ENCODE data around the gene NOC2L. TPM values are rescaled to one million over a fixed set of nuclear protein-coding genes. Genes with fewer than 3 reads are reported as not detected.

The NOC2L gene
- total RNA-seq, 4 donors from 2014 or later: 45.6 to 61.9 (median 56.3) TPM

DNA sequence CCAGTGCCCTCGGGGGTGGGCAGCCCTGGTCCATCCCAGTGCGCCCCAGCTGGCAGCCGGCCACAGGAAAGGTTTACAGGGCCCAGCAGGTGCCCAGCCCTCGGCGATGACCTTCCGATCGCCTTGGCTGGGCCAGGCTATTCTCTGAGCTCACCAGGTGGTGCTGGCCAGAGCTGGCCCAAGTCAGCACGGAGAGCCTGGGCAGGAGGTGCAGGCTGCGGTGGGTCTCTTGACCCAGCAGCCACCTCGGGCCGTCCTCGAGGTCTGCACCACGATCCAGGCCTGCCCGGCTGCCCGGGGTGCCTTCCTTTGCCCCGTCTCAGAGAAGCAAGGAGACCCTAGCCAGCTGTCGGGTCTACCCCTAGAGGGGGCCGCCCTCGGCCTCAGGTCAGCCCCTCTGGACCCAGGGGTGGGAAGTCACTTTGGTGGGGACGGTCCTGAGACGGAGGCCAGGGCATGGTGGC is 22.5 kb upstream of the NOC2L start:
- Histone ChIP-seq H3K4me3 (no peak overlapping the region), H3K4me1 (peaks cover 11% of the 10 kb centered on the region), H3K27ac (no peak overlapping the region), H3K9me3 (no peaks in the 10 kb centered on the region), H3K36me3 (no peaks in the 10 kb centered on the region), H3K27me3 (peaks cover 70% of the 10 kb centered on the region)
- no peak for TF ChIP-seq POLR2AphosphoS5 (IDR thresholded peaks at IDR 0.05)
- no peak for TF ChIP-seq EP300 (IDR thresholded peaks at IDR 0.05)
- TF ChIP-seq POLR2A (IDR thresholded peaks at IDR 0.05): no peak
- no peak for TF ChIP-seq CTCF (IDR thresholded peaks at IDR 0.05)
- WGBS: 90% methylated on average over 2 of the region's 21 CpGs
- DNase-seq (ENCODE audit: low spot score in 2 of 2): no peak

DNA sequence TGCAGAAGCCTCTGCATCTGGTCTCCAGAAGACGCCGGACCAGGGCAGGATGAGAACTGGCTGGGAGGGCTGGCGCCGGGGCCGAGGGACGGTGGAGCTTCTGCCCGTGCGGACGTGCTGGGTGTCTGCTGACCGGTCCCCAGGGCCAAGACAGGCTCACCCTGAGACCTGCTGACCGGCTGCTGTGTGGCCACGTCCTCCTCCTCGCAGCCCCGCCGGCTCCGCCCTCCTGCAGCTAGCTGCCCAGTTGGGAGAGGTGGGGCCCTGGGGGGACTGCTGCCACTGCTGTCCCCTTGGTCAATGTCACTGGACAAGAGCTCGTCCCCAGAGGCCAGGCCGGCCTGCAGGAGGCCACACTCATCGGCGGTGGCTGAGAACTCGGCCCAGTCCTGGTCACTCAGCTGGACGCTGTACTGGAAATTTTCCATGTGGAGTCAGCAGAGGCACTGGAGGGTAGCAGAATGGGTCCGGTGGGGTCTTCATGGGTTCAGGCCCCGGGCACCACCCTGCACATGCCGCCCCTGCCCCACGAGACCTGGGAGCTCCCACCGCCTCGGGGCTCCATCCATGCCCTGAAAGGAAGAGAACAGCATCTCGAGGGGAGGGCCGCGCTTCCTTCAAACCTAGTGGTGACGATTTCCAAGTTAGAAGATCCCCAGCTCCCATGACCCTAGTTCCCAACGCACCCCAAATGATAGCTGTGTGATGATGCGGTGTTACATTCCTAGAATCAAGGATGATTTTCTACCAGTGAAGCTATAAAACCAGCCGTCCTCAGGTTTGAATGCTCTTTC is 21.7 kb upstream of the NOC2L start:
- H3K4me1 ChIP-seq: peaks cover 18% of the 10 kb centered on the region
- no peak overlapping the region for H3K27ac ChIP-seq
- peaks cover 72% of the 10 kb centered on the region for H3K27me3 ChIP-seq
- TF ChIP-seq POLR2AphosphoS5 (IDR thresholded peaks at IDR 0.05): no peak
- no peak for TF ChIP-seq EP300 (IDR thresholded peaks at IDR 0.05)
- no peak for TF ChIP-seq CTCF (IDR thresholded peaks at IDR 0.05)
- no peak for TF ChIP-seq POLR2A (IDR thresholded peaks at IDR 0.05)
- H3K36me3 ChIP-seq: no peaks in the 10 kb centered on the region
- no peak overlapping the region for H3K4me3 ChIP-seq
- no peak for DNase-seq (ENCODE audit: low spot score in 2 of 2)
- H3K9me3 ChIP-seq: no peaks in the 10 kb centered on the region
- WGBS: 75% methylated on average over 11 of the region's 35 CpGs

GRCh38 chr1:980137-980571 is 21.1 kb upstream of the NOC2L start:
- TF ChIP-seq EP300 (IDR thresholded peaks at IDR 0.05): no peak
- no peak for TF ChIP-seq POLR2A (IDR thresholded peaks at IDR 0.05)
- TF ChIP-seq POLR2AphosphoS5 (IDR thresholded peaks at IDR 0.05): no peak
- no peak for TF ChIP-seq CTCF (IDR thresholded peaks at IDR 0.05)
- no peak overlapping the region for H3K4me3 ChIP-seq
- WGBS: 53% methylated on average over 6 of the region's 13 CpGs
- DNase-seq (ENCODE audit: low spot score in 2 of 2): no peak
- no peaks in the 10 kb centered on the region for H3K9me3 ChIP-seq
- H3K4me1 ChIP-seq: peaks cover 25% of the 10 kb centered on the region
- H3K27me3 ChIP-seq: peaks cover 74% of the 10 kb centered on the region
- H3K36me3 ChIP-seq: no peaks in the 10 kb centered on the region
- no peak overlapping the region for H3K27ac ChIP-seq

- Histone ChIP-seq H3K4me1 (peaks cover 26% of the 10 kb centered on the region), H3K4me3 (no peak overlapping the region), H3K27me3 (peaks cover 74% of the 10 kb centered on the region), H3K9me3 (no peaks in the 10 kb centered on the region), H3K27ac (no peak overlapping the region), H3K36me3 (no peaks in the 10 kb centered on the region)
- TF ChIP-seq CTCF (IDR thresholded peaks at IDR 0.05) (no peak), EP300 (IDR thresholded peaks at IDR 0.05) (no peak), POLR2AphosphoS5 (IDR thresholded peaks at IDR 0.05) (no peak), POLR2A (IDR thresholded peaks at IDR 0.05) (no peak)
- DNase-seq (ENCODE audit: low spot score in 2 of 2): no peak
- WGBS: no CpG with 5 or more reads among the region's 9 CpGs
These were observed 20.7 kb upstream of the NOC2L start for GRCh38 chr1:979744-980072.

GRCh38 chr1:978835-979743 is 20.0 kb upstream of the NOC2L start:
- Histone ChIP-seq H3K36me3 (no peaks in the 10 kb centered on the region), H3K27ac (no peak overlapping the region), H3K9me3 (no peaks in the 10 kb centered on the region), H3K27me3 (peaks cover 75% of the 10 kb centered on the region), H3K4me1 (peaks cover 23% of the 10 kb centered on the region), H3K4me3 (no peak overlapping the region)
- TF ChIP-seq CTCF (IDR thresholded peaks at IDR 0.05) (no peak), POLR2AphosphoS5 (IDR thresholded peaks at IDR 0.05) (no peak), POLR2A (IDR thresholded peaks at IDR 0.05) (no peak), EP300 (IDR thresholded peaks at IDR 0.05) (no peak)
- 82% methylated on average over 26 of the region's 60 CpGs for WGBS
- peak in 1 of 2 donors; percentile 70 for DNase-seq (ENCODE audit: low spot score in 2 of 2)
